ENCODE results near the gene ACIN1.

ACIN1 gene

DNA sequence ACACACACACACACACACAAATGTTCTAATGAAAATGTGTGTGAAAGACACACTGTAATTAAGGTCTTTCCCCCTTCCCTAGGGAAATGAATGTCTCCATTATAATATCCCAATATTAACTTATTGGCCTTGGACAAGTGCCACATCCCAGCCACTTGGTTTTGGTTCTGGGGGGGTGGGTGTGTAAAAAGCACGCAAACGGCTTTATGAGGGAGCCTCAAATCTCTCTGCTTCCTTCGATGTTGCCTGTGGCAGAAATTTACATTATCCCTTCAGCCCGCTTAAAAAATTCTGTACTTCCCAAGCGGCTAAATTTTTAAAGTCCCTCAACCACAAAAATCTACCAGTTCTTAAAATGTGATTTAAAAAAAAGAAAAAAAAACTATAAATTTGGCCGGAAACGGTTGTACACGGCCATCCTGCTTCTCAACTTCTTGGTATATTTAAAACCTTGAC, 85.4 kb downstream of the ACIN1 start:
- DNase-seq, result no peak

- DNase-seq, result peak; percentile 54
These were observed 86.1 kb downstream of the ACIN1 start for GRCh38 chr14:23008831-23009230.
